Endothelial cell of umbilical vein (primary cell): ENCODE data around the gene PARVA. TPM values are rescaled to one million over a fixed set of nuclear protein-coding genes. Genes with fewer than 3 reads are reported as not detected.

Experiments used
- BruUV-seq: library from RNA; stranded (reverse); fragments of 400-500 nt; replicated peaks from 2 replicates; lab custom pipeline; 2021; lab: Mats Ljungman, UMichigan
- CTCF ChIA-PET: fragments of 300-600, 350-600 bp; sonication (Branson Sonifier 250); formaldehyde crosslinking; loops from one replicate; lab custom pipeline; 2021; ENCODE audit warnings: antibody characterized with exemption, inconsistent platforms; lab: Charles Lee
- POLR2A ChIA-PET: fragments of 300-600, 350-600 bp; sonication (Branson Sonifier 250); formaldehyde crosslinking; loops from one replicate; lab custom pipeline; 2021; ENCODE audit warnings: antibody characterized with exemption, inconsistent platforms; lab: Charles Lee
- DNase-seq: peaks from one replicate; pipeline ENCODE4 v3.0.0-alpha.2; 2011; ENCODE audit warnings: low read depth, low spot score
- FAIRE-seq: peaks from 2 replicates; lab custom pipeline; 2011; peaks lifted over from hg19 to GRCh38; lab: Jason Lieb, UNC
- H2AFZ ChIP-seq: 2 replicates; pipeline ENCODE4 v1.6.0; 2012; ENCODE audit warnings: low read depth, low read length, control low read depth, inconsistent platforms
- H3K27ac ChIP-seq: 2 replicates; pipeline ENCODE4 v1.5.1; 2011; ENCODE audit warnings: low read depth, mild to moderate bottlenecking, control low read depth, low read length, moderate library complexity; ENCODE audit not compliant: insufficient read depth
- H3K27me3 ChIP-seq, 2 experiments: 2 replicates each; pipeline versions ENCODE4 v1.6.0 to v1.6.1; 2011; ENCODE audit warnings: low read length in 2 of 2, mixed read lengths in 1 of 2; ENCODE audit not compliant: control insufficient read depth in 2 of 2, insufficient read depth in 2 of 2
- H3K36me3 ChIP-seq, 2 experiments: 2 replicates in 1 of 2; 3 replicates in 1 of 2; pipeline ENCODE4 v1.5.1; 2011; ENCODE audit warnings: low read length in 2 of 2, mild to moderate bottlenecking in 1 of 2, moderate library complexity in 1 of 2; ENCODE audit not compliant: control insufficient read depth in 2 of 2, insufficient read depth in 2 of 2; ENCODE audit errors: extremely low read depth in 1 of 2
- H3K4me1 ChIP-seq: 3 replicates; pipeline ENCODE4 v1.5.1; 2011; ENCODE audit warnings: mild to moderate bottlenecking, low read length; ENCODE audit not compliant: control insufficient read depth, insufficient read depth; ENCODE audit errors: extremely low read depth
- H3K4me2 ChIP-seq: 2 replicates; pipeline ENCODE4 v1.6.1; 2011; ENCODE audit warnings: low read length, control low read depth, mixed read lengths; ENCODE audit not compliant: insufficient read depth
- H3K4me3 ChIP-seq, 3 experiments: fragments of 200-600 bp in 1 of 3; sonication (generic), shearing (Covaris generic) in 1 of 3; replicated peaks in 1 of 3; 2 replicates each; pipeline ENCODE4 v1.5.1; 2011 to 2016; ENCODE audit warnings: control low read depth in 3 of 3, low read length in 3 of 3, mild to moderate bottlenecking in 2 of 3, inconsistent platforms in 1 of 3, low read depth in 1 of 3, moderate library complexity in 1 of 3; ENCODE audit not compliant: insufficient read depth in 1 of 3
- H3K79me2 ChIP-seq: 2 replicates; pipeline ENCODE4 v1.6.0; 2012; ENCODE audit warnings: low read length, inconsistent platforms; ENCODE audit not compliant: control insufficient read depth, insufficient read depth
- H3K9ac ChIP-seq: replicated peaks from 2 replicates; pipeline ENCODE3; 2011; ENCODE audit warnings: low read length, control low read depth; ENCODE audit not compliant: insufficient read depth; ENCODE audit errors: extremely low read depth
- H3K9me1 ChIP-seq: replicated peaks from 3 replicates; pipeline ENCODE4 v1.6.0; 2011; ENCODE audit warnings: mild to moderate bottlenecking, low read length; ENCODE audit not compliant: control insufficient read depth, insufficient read depth; ENCODE audit errors: extremely low read depth
- H3K9me3 ChIP-seq: replicated peaks from 2 replicates; pipeline ENCODE4 v1.5.1; 2012; ENCODE audit warnings: low read length, inconsistent platforms; ENCODE audit not compliant: control insufficient read depth, insufficient read depth
- H4K20me1 ChIP-seq: replicated peaks from 2 replicates; pipeline ENCODE3; 2011; ENCODE audit warnings: mild to moderate bottlenecking, low read length; ENCODE audit not compliant: control insufficient read depth, insufficient read depth; ENCODE audit errors: extremely low read depth
- CTCF ChIP-seq, 2 donors: IDR thresholded peaks; 1 replicate in 1 of 2; 2 replicates in 1 of 2; pipeline ENCODE4 v1.5.1; 2011; ENCODE audit warnings: low read length in 2 of 2, mild to moderate bottlenecking in 2 of 2, moderate library complexity in 2 of 2, control low read depth in 1 of 2, inconsistent platforms in 1 of 2, low read depth in 1 of 2; ENCODE audit not compliant: insufficient read depth in 1 of 2; ENCODE audit errors: extremely low read depth in 1 of 2
- EZH2 ChIP-seq: IDR thresholded peaks from 2 replicates; pipeline ENCODE4 v1.6.1; 2012; ENCODE audit warnings: borderline replicate concordance, low read depth, mild to moderate bottlenecking, moderate library complexity, low read length, inconsistent platforms; ENCODE audit not compliant: severe bottlenecking
- FOS ChIP-seq: IDR thresholded peaks from 2 replicates; pipeline ENCODE4 v1.6.1; 2011; ENCODE audit warnings: mild to moderate bottlenecking, low read length, moderate library complexity, borderline replicate concordance; ENCODE audit not compliant: insufficient read depth
- GATA2 ChIP-seq: IDR thresholded peaks from 2 replicates; pipeline ENCODE4 v1.7.0; 2011; ENCODE audit warnings: low read depth, mild to moderate bottlenecking, moderate library complexity, mixed read lengths, low read length; ENCODE audit not compliant: insufficient read length, insufficient read depth
- JUN ChIP-seq: IDR thresholded peaks from 2 replicates; pipeline ENCODE4 v1.6.1; 2011; ENCODE audit warnings: borderline replicate concordance, low read depth; ENCODE audit not compliant: insufficient read length, insufficient read depth
- MAX ChIP-seq: IDR thresholded peaks from 2 replicates; pipeline ENCODE4 v1.6.1; 2011; ENCODE audit not compliant: insufficient read depth, insufficient read length
- MYC ChIP-seq: IDR thresholded peaks from one replicate; pipeline ENCODE4 v1.6.1; 2011; ENCODE audit warnings: mild to moderate bottlenecking, low read depth, low read length
- POLR2A ChIP-seq: IDR thresholded peaks from 2 replicates; pipeline ENCODE4 v1.6.1; 2012; ENCODE audit warnings: low read depth, mild to moderate bottlenecking, control low read depth, low read length
- POLR2AphosphoS5 ChIP-seq: IDR thresholded peaks from 2 replicates; pipeline ENCODE4 v1.6.1; 2012; ENCODE audit warnings: low read depth, mild to moderate bottlenecking, control low read depth, low read length, moderate library complexity; ENCODE audit not compliant: insufficient read depth
- dilution Hi-C: fragments of 300-500 bp; cut with MboI; formaldehyde crosslinking; loops from one replicate; pipeline ENCODE4 v1.15.0; 2019; ENCODE audit warnings: low sequenced_read_pairs; ENCODE audit not compliant: extremely low pct_ligation_motif_present
- intact Hi-C: fragments of 100-400 bp; cut with micrococcal nuclease; formaldehyde crosslinking; loops from one replicate; pipeline ENCODE4 v1.10.0; 2022
- polyA plus RNA-seq, 4 experiments: library from polyadenylated mRNA; depleted of rRNA in 3 of 4; stranded (reverse) in 3 of 4; unstranded in 1 of 4; fragments of >200 nt; gene quantifications; 2 replicates each; pipeline versions ENCODE4 v1.2.1 to v1.2.3, GENCODE V29; 2011 to 2012; ENCODE audit warnings: missing spikeins in 1 of 4
- total RNA-seq: library from RNA; stranded (reverse); gene quantifications from 2 replicates; pipeline ENCODE4 v1.2.3, GENCODE V29; 2021

The PARVA gene
- total and polyA plus RNA-seq, 2 donors (not counting 3 experiments of a cell fraction or from before 2014, with no cell fraction given), result 40.6 to 104 TPM

GRCh38 chr11:12388939-12389670, 11.7 kb downstream of the PARVA start:
- intact Hi-C loops (no loop called here), dilution Hi-C loops (no loop called here)
- Histone ChIP-seq H3K27me3 (no peaks in the 10 kb centered on the region), H3K9me3 (no peaks in the 10 kb centered on the region), H3K36me3 (no peaks in the 10 kb centered on the region), H2AFZ (no peak overlapping the region), H4K20me1 (peaks cover 4% of the 10 kb centered on the region), H3K4me3 (no peak overlapping the region), H3K4me1 (no peaks in the 10 kb centered on the region), H3K9me1 (no peaks in the 10 kb centered on the region), H3K4me2 (no peak overlapping the region), H3K79me2 (peaks cover 85% of the 10 kb centered on the region), H3K27ac (no peak overlapping the region), H3K9ac (no peak overlapping the region)
- CTCF ChIA-PET, result interaction anchor here (0.9 to 1.9 kb wide), 4 partner anchors 9 to 232 kb away, joined by 3 to 6 read pairs (median 4); no protein-coding TSS in a partner anchor
- FAIRE-seq (no peak), DNase-seq (no peak)
- TF ChIP-seq EZH2 (no peak), MAX (no peak), POLR2AphosphoS5 (no peak), MYC (no peak), FOS (no peak), POLR2A (no peak), GATA2 (no peak), CTCF (IDR thresholded peaks at IDR 0.05; ENCODE audit: extremely low read depth in 1 of 2, insufficient read depth in 1 of 2, low read depth in 1 of 2, low read length in 2 of 2) (no peak), JUN (no peak)
- no TSS peak for BruUV-seq
- POLR2A ChIA-PET, result no interaction called here
